A549 (cell line): ENCODE data around the gene PLK1. TPM values are rescaled to one million over a fixed set of nuclear protein-coding genes. Genes with fewer than 3 reads are reported as not detected.
A peak's percentile ranks its signal among the peaks of the same experiment; 100 is the strongest.

Experiments used
- ATAC-seq, 2 experiments: fragments of 200-7000 bp in 1 of 2; fragments of >200 bp in 1 of 2; cut with Nextera tagmentation in 1 of 2; cut with Tn5 transposase in 1 of 2; 3 replicates each; pipeline versions ENCODE4 v1.8.0 to v1.9.1; 2018 to 2020; ENCODE audit warnings: mild to moderate bottlenecking in 1 of 2, moderate library complexity in 1 of 2
- CTCF ChIA-PET: fragments of 300-600 bp; sonication (Branson Sonifier 250); formaldehyde crosslinking; extraction: SDS; loops from one replicate; lab custom pipeline; 2021; ENCODE audit warnings: antibody characterized with exemption, inconsistent platforms; lab: Yijun Ruan, JAX
- POLR2A ChIA-PET: fragments of 350-600 bp; formaldehyde crosslinking; extraction: SDS; loops from one replicate; lab custom pipeline; 2021; ENCODE audit warnings: antibody characterized with exemption, inconsistent platforms; lab: Yijun Ruan, JAX
- DNase-seq, 2 experiments: peaks; one replicate each; pipeline versions ENCODE4 v3.0.0 to v3.0.0-alpha.2; 2011 to 2016; ENCODE audit warnings: low read depth in 1 of 2, low spot score in 1 of 2
- FAIRE-seq: peaks from 2 replicates; lab custom pipeline; 2011; peaks lifted over from hg19 to GRCh38; lab: Jason Lieb, UNC
- H3K27ac ChIP-seq, 2 experiments: fragments of >200 bp; sonication (Bioruptor Twin); formaldehyde crosslinking; 3 replicates each; pipeline ENCODE4 v1.5.1; 2016 to 2017
- H3K4me1 ChIP-seq: fragments of >200 bp; sonication (Bioruptor Twin); formaldehyde crosslinking; 3 replicates; pipeline ENCODE4 v1.6.1; 2016
- H3K4me2 ChIP-seq: fragments of >200 bp; sonication (Bioruptor Twin); formaldehyde crosslinking; 3 replicates; pipeline ENCODE4 v1.6.1; 2016
- H3K4me3 ChIP-seq: fragments of >200 bp; sonication (Bioruptor Twin); formaldehyde crosslinking; 3 replicates; pipeline ENCODE4 v1.5.1; 2016
- H3K9me3 ChIP-seq: fragments of >200 bp; sonication (Bioruptor Twin); formaldehyde crosslinking; 3 replicates; pipeline ENCODE4 v1.6.1; 2016
- CBX2 ChIP-seq: fragments of 200-600 bp; sonication (generic); IDR thresholded peaks from 2 replicates; pipeline ENCODE4 v1.6.1; 2016; ENCODE audit warnings: low read depth, mild to moderate bottlenecking, borderline replicate concordance
- CEBPB ChIP-seq, 2 experiments: fragments of >200 bp in 1 of 2; sonication (Bioruptor Twin) in 1 of 2; formaldehyde crosslinking in 1 of 2; IDR thresholded peaks; 2 replicates each; pipeline ENCODE4 v1.6.1; 2012 to 2016
- CHD2 ChIP-seq: fragments of 150-350 bp; IDR thresholded peaks from 2 replicates; pipeline ENCODE4 v1.6.1; 2014; ENCODE audit warnings: low read length; ENCODE audit not compliant: partially characterized antibody
- EHF ChIP-seq: fragments of 250-450 bp; sonication (Bioruptor Pico); IDR thresholded peaks from 2 replicates; pipeline ENCODE4 v1.5.0; 2020; ENCODE audit warnings: mild to moderate bottlenecking
- EP300 ChIP-seq, 2 experiments: fragments of >200 bp; sonication (Bioruptor Twin); formaldehyde crosslinking; IDR thresholded peaks; 2 replicates in 1 of 2; 3 replicates in 1 of 2; pipeline ENCODE4 v1.6.1; 2016 to 2017
- FOSB ChIP-seq: fragments of 250-450 bp; sonication (Bioruptor Pico); IDR thresholded peaks from 2 replicates; pipeline ENCODE4 v1.5.0; 2020; ENCODE audit warnings: mild to moderate bottlenecking, moderate library complexity
- FOSL2 ChIP-seq, 2 experiments: fragments of 450-650 bp in 1 of 2; fragments of >200 bp in 1 of 2; sonication (Bioruptor Twin) in 1 of 2; formaldehyde crosslinking; IDR thresholded peaks; 2 replicates each; pipeline versions ENCODE4 v1.5.0 to v1.6.1; 2016 to 2020; ENCODE audit warnings: mild to moderate bottlenecking in 1 of 2, moderate library complexity in 1 of 2
- MAZ ChIP-seq: fragments of 150-350 bp; IDR thresholded peaks from 2 replicates; pipeline ENCODE4 v1.6.1; 2014; ENCODE audit warnings: antibody characterized with exemption, low read depth, low read length, borderline replicate concordance
- PHF8 ChIP-seq: fragments of 200-600 bp; sonication (generic); IDR thresholded peaks from 2 replicates; pipeline ENCODE4 v1.6.1; 2016; ENCODE audit warnings: low read depth, mild to moderate bottlenecking, antibody characterized with exemption, moderate library complexity, borderline replicate concordance
- POLR2A ChIP-seq: IDR thresholded peaks from 2 replicates; pipeline ENCODE4 v1.6.1; 2012; ENCODE audit warnings: mild to moderate bottlenecking, low read length
- SMC3 ChIP-seq: fragments of >200 bp; sonication (Bioruptor Twin); formaldehyde crosslinking; IDR thresholded peaks from 3 replicates; pipeline ENCODE4 v1.6.1; 2018; ENCODE audit warnings: inconsistent platforms
- ZC3H11A ChIP-seq: fragments of 450-650 bp; IDR thresholded peaks from 2 replicates; pipeline ENCODE4 v1.6.1; 2014; ENCODE audit warnings: antibody characterized with exemption, mild to moderate bottlenecking
- WGBS: methylation state at CpG from one replicate; pipeline ENCODE4 v1.1.6; 2017; ENCODE audit errors: missing lambda C conversion rate; 5-methylcytosine and 5-hydroxymethylcytosine counted together
- polyA plus RNA-seq, 4 experiments: library from polyadenylated mRNA; depleted of rRNA in 3 of 4; stranded (reverse); fragments of >200 nt; fragmentation: RNase III in 1 of 4; extraction: RNeasy Plus Mini Kit Qiagen cat#74134 plus additional on column Dnase treatment in 1 of 4; gene quantifications; 2 replicates in 3 of 4; 3 replicates in 1 of 4; pipeline ENCODE4 v1.2.3, GENCODE V29; 2011 to 2017
- TF ChIP-seq, protein P1 (sequence below): fragments of 150-350 bp; IDR thresholded peaks from 2 replicates; pipeline ENCODE4 v1.6.1; 2014; ENCODE audit warnings: low read depth, mild to moderate bottlenecking, low read length
- TF ChIP-seq, protein P2 (sequence below): fragments of 250-450 bp; sonication (Bioruptor Pico); IDR thresholded peaks from 2 replicates; pipeline ENCODE4 v1.5.0; 2020; ENCODE audit warnings: low read depth, mild to moderate bottlenecking, moderate library complexity
- TF ChIP-seq, protein P3 (sequence below): fragments of 200-600 bp; sonication (generic); IDR thresholded peaks from 2 replicates; pipeline ENCODE4 v1.6.1; 2016; ENCODE audit warnings: antibody characterized with exemption, mild to moderate bottlenecking, moderate library complexity

The PLK1 gene
- polyA plus RNA-seq, 2 of the 4 experiments (the other 2 are of a cell fraction), result 71.9 to 114 TPM

DNA sequence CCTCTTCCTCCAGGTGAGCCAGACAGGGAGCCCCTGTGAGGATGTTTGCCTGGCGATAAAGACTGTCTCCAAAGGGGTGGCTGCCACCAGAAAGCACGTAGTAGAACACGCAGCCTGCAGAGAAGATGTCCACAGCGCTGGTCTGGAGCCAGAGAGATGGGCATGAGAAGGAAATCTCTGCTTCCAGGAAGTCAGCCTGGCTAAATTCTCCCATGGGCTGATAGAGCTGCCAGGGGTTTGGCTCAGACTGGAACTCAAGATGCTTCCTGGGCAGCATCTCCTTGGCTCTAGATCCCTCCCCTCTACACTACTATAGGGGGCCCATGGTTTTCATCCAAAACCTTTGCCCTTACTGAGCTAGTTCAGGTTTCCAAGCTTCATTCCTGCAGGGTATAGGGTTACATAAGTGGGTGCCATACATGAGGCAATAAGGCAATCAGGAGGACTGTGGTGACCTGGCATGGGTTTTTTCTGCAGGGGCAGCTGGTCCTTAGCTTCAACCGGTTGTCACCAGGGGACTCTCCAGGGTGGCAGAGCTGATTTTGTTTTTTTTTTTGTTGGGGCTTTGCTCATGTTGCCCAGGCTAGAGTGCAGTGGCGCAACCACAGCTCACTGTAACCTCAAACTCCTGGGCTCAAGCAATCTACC, 13.6 kb downstream of the PLK1 start (continued):
- TF ChIP-seq, protein P1, sequence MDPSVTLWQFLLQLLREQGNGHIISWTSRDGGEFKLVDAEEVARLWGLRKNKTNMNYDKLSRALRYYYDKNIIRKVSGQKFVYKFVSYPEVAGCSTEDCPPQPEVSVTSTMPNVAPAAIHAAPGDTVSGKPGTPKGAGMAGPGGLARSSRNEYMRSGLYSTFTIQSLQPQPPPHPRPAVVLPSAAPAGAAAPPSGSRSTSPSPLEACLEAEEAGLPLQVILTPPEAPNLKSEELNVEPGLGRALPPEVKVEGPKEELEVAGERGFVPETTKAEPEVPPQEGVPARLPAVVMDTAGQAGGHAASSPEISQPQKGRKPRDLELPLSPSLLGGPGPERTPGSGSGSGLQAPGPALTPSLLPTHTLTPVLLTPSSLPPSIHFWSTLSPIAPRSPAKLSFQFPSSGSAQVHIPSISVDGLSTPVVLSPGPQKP, result no peak
- TF ChIP-seq MAZ (no peak), CBX2 (no peak), CEBPB (IDR thresholded peaks at IDR 0.05) (no peak)
- TF ChIP-seq, protein P2, sequence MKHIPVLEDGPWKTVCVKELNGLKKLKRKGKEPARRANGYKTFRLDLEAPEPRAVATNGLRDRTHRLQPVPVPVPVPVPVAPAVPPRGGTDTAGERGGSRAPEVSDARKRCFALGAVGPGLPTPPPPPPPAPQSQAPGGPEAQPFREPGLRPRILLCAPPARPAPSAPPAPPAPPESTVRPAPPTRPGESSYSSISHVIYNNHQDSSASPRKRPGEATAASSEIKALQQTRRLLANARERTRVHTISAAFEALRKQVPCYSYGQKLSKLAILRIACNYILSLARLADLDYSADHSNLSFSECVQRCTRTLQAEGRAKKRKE (CRISPR knock-in tag), result no peak

DNA sequence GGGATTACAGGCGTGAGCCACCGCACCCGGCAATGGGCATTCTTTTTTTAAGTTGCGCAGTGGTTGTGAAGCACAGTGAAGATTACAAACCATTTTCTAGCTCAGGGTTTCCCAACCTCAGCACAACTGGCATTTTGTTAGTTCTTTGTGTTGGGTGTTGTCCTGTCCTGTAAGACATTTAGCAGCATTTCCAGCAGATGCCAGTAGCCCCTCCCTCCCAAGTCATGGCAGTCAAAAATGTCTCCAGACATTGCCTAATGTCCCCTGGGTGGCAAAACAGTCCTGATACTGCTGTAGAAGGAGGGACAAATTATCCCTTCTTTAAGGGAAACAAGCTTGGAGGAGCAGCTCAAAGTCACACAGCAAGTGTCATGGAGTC, 15.6 kb downstream of the PLK1 start:
- Histone ChIP-seq H3K4me2 (no peak overlapping the region), H3K9me3 (no peaks in the 10 kb centered on the region), H3K4me1 (0 out of 3 replicates have a peak, but pooled peaks cover 3% of the 10 kb centered on the region), H3K27ac (no peak overlapping the region), H3K4me3 (no peak overlapping the region)
- CTCF ChIA-PET, result interaction anchor here (1.1 to 1.9 kb wide), 2 partner anchors 10 to 34 kb away, joined by 3 to 6 read pairs; no protein-coding TSS in a partner anchor
- POLR2A ChIA-PET, result no interaction called here
- FAIRE-seq, result no peak
- no peak for ATAC-seq
- no peak for DNase-seq
- WGBS, result 94% methylated on average over 4 of the region's 4 CpGs
- TF ChIP-seq FOSB, result no peak
- TF ChIP-seq FOSL2 (IDR thresholded peaks at IDR 0.05), result no peak
- no peak for TF ChIP-seq FOSL2 (CRISPR knock-in tag; IDR thresholded peaks at IDR 0.05)
- no peak for TF ChIP-seq EHF (CRISPR knock-in tag)
- TF ChIP-seq SMC3, result no peak
- TF ChIP-seq, protein P3, sequence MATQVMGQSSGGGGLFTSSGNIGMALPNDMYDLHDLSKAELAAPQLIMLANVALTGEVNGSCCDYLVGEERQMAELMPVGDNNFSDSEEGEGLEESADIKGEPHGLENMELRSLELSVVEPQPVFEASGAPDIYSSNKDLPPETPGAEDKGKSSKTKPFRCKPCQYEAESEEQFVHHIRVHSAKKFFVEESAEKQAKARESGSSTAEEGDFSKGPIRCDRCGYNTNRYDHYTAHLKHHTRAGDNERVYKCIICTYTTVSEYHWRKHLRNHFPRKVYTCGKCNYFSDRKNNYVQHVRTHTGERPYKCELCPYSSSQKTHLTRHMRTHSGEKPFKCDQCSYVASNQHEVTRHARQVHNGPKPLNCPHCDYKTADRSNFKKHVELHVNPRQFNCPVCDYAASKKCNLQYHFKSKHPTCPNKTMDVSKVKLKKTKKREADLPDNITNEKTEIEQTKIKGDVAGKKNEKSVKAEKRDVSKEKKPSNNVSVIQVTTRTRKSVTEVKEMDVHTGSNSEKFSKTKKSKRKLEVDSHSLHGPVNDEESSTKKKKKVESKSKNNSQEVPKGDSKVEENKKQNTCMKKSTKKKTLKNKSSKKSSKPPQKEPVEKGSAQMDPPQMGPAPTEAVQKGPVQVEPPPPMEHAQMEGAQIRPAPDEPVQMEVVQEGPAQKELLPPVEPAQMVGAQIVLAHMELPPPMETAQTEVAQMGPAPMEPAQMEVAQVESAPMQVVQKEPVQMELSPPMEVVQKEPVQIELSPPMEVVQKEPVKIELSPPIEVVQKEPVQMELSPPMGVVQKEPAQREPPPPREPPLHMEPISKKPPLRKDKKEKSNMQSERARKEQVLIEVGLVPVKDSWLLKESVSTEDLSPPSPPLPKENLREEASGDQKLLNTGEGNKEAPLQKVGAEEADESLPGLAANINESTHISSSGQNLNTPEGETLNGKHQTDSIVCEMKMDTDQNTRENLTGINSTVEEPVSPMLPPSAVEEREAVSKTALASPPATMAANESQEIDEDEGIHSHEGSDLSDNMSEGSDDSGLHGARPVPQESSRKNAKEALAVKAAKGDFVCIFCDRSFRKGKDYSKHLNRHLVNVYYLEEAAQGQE, result no peak
- no peak for TF ChIP-seq ZC3H11A

DNA sequence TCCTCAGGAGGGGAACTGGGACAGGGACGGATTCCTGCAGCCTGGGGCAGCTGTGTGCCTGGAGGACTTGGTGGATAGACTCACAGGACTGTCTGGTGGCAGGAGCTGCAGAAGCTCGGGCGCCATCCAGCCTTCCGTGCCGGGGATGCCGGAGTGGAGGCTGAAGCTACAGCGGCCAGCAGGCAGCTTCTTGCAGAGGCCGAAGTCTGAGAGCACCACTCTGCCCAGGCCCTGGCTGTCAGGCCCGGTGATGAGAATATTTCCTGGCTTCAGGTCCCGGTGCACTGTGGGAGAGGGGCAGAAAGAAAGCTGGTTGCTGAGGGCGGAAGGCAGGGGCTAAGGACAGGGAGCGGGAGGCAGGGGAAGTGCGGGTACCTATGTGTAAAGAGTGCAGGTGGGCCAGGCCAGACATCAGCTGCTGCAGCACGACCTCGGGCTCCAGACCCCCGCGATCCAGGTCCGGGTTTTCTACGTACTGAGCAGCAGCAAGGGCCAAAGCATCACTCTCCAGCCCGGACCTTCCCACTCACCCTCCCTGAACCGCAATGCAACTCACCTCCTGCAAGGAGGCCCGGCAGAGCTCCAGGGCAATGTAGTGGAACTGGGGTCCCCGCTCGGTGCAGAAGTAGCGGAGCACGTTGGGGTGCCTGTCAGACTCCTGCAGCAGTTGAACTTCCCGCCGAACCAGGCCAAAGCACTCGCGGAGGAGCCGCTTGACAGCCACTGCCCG, 16.1 kb downstream of the PLK1 start:
- ChIA-PET POLR2A (no interaction called here), CTCF (interaction anchor here (0.9 to 1.9 kb wide), 3 partner anchors 9 to 97 kb away, joined by 3 to 6 read pairs (median 3); no protein-coding TSS in a partner anchor)
- Histone ChIP-seq H3K4me1 (0 out of 3 replicates have a peak, but pooled peaks cover 3% of the 10 kb centered on the region), H3K4me2 (no peak overlapping the region), H3K4me3 (no peak overlapping the region), H3K9me3 (no peaks in the 10 kb centered on the region), H3K27ac (no peak overlapping the region)
- DNase-seq (no peak), FAIRE-seq (no peak), ATAC-seq (peak; percentile 26 to 31; a peak in 4 of 6 replicates)
- 80% methylated on average over 31 of the region's 32 CpGs for WGBS
- TF ChIP-seq PHF8 (no peak), POLR2A (no peak), CHD2 (no peak), EP300 (IDR thresholded peaks at IDR 0.05) (no peak), MAZ (no peak)
